NCI-H510A (cell line): ENCODE measurements around the gene NAA38.

Experiments used
- DNase-seq: peaks from one replicate; lab custom pipeline; 2025; lab: John Stamatoyannopoulos, UW

NAA38 gene

DNA sequence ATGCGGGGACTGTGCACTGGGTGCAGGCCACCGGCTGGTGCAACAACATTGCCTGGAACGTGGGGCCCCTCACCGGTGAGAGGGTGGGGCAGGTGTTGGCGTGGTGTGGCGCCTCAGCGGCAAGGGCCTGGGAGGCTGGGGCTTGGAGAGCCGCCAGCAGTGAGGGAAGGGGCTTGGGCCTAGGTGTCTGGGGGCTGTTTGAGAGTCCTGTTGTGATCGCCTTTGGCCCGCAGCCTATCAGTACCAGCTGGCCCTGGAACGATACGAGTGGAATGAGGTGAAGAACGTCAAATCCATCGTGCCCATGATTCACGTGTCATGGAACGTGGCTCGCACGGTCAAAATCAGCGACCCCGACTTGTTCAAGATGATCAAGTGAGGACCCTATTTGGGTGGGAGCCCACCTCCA lies 5.1 kb downstream of the NAA38 start:
- no peak for DNase-seq

DNA sequence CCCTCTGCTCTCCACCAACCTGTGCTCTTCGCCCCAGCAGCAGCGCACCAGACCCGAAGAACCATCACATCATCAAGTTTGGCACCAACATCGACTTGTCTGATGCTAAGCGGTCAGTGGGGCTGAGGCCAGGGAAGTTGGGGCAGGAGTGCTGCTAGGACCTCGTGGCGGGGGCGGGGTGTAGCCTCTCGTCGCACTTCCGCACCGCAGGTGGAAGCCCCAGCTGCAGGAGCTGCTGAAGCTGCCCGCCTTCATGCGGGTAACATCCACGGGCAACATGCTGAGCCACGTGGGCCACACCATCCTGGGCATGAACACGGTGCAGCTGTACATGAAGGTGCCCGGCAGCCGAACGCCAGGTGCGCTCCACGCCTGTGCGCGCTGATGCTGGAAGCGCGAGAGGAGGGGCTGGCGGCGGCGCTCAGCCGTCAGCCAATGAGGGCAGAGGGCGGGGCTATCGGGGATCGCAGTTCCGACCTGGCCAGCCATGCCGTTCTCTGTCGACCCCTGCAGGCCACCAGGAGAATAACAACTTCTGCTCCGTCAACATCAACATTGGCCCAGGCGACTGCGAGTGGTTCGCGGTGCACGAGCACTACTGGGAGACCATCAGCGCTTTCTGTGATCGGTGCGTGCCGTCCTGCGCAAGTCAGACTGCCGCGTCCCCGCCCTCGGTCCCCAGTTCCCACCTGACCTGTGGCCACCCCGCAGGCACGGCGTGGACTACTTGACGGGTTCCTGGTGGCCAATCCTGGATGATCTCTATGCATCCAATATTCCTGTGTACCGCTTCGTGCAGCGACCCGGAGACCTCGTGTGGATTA lies 5.7 kb downstream of the NAA38 start:
- DNase-seq: no peak

DNA sequence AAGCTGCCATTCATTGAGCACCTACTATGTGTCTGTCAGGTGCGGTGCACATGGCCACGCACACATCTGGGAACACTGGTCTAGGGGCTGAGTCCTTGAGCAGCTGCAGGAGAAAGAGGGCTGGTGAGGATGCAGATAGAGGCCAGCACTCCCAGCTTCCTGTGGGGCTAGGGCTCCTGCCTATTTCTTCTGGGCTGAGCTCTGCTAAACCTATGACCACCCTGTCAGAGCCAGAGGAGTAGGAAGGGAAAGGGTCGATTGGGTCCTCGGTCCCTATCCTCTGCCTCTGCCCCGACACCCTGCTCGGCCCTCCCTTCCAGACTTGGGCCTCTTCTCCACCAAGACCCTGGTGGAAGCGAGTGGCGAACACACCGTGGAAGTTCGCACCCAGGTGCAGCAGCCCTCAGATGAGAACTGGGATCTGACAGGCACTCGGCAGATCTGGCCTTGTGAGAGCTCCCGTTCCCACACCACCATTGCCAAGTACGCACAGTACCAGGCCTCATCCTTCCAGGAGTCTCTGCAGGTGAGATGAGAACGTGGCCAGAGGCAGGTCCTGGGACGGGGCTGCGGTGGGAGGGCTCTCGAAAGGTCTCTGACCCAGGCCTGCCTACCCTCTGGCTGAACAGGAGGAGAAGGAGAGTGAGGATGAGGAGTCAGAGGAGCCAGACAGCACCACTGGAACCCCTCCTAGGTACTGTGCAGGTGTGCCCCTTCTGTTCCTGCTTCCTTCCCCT lies 6.5 kb downstream of the NAA38 start:
- no peak for DNase-seq

DNA sequence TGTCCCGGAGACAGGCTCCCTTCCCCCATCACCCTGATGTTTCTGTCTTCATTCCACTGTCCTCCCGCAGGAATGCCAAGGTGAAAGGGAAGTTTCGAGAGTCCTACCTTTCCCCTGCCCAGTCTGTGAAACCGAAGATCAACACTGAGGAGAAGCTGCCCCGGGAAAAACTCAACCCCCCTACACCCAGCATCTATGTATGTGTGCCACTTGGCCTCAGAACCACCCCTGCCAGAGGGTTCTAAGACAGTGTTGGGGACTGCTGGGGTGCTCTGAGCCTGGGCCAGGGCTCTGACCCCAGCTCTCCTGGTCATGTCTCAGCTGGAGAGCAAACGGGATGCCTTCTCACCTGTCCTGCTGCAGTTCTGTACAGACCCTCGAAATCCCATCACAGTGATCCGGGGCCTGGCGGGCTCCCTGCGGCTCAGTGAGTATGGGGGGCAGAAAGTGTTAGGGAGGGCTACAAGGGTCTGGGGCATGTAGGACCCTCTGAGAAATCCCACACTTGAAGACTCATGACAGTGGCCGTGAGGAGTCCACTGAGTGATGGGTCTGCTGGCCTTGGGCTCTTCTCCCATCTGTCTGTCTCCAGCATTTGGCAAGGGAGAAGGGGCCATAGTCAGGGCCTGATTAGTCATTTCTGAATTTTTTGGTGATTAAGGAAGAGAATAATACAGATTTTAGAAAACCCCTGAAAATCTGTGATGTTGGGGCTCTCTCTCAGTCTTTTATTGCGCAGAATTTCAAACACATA lies 7.4 kb downstream of the NAA38 start:
- no peak for DNase-seq

DNA sequence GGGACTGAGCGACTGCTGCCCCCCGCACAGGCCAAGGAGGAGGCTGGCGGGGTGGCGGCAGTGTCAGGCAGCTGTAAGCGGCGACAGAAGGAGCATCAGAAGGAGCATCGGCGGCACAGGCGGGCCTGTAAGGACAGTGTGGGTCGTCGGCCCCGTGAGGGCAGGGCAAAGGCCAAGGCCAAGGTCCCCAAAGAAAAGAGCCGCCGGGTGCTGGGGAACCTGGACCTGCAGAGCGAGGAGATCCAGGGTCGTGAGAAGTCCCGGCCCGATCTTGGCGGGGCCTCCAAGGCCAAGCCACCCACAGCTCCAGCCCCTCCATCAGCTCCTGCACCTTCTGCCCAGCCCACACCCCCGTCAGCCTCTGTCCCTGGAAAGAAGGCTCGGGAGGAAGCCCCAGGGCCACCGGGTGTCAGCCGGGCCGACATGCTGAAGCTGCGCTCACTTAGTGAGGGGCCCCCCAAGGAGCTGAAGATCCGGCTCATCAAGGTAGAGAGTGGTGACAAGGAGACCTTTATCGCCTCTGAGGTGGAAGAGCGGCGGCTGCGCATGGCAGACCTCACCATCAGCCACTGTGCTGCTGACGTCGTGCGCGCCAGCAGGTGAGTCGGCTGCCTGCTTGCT lies 8.1 kb downstream of the NAA38 start:
- no peak for DNase-seq

DNA sequence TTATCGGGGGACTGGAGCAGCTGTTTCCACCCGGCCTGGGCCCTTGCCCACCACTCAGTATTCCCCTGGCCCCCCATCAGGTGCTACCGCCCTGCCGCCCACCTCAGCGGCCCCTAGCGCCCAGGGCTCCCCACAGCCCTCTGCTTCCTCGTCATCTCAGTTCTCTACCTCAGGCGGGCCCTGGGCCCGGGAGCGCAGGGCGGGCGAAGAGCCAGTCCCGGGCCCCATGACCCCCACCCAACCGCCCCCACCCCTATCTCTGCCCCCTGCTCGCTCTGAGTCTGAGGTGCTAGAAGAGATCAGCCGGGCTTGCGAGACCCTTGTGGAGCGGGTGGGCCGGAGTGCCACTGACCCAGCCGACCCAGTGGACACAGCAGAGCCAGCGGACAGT lies 8.6 kb downstream of the NAA38 start:
- no peak for DNase-seq

DNA sequence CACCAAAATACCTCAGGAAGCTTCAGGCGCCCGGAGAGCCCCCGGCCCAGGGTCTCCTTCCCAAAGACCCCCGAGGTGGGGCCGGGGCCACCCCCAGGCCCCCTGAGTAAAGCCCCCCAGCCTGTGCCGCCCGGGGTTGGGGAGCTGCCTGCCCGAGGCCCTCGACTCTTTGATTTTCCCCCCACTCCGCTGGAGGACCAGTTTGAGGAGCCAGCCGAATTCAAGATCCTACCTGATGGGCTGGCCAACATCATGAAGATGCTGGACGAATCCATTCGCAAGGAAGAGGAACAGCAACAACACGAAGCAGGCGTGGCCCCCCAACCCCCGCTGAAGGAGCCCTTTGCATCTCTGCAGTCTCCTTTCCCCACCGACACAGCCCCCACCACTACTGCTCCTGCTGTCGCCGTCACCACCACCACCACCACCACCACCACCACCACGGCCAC lies 9.2 kb downstream of the NAA38 start:
- DNase-seq: no peak

DNA sequence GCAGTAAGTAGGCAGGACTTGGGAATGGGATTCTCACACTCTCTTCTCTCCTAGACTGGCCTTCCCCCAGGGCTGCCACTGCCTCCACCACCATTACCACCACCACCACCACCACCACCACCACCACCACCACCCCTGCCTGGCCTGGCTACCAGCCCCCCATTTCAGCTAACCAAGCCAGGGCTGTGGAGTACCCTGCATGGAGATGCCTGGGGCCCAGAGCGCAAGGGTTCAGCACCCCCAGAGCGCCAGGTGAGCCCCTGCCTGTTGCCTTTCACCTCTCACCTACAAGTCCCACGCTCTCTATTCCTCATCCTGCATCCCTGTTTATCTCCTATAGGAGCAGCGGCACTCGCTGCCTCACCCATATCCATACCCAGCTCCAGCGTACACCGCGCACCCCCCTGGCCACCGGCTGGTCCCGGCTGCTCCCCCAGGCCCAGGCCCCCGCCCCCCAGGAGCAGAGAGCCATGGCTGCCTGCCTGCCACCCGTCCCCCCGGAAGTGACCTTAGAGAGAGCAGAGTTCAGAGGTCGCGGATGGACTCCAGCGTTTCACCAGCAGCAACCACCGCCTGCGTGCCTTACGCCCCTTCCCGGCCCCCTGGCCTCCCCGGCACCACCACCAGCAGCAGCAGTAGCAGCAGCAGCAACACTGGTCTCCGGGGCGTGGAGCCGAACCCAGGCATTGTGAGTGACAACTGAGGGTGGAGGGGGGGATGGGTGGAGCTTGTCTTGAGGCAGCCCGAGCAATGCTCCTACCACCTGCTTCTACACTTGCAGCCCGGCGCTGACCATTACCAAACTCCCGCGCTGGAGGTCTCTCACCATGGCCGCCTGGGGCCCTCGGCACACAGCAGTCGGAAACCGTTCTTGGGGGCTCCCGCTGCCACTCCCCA lies 10.3 kb downstream of the NAA38 start:
- DNase-seq: no peak

DNA sequence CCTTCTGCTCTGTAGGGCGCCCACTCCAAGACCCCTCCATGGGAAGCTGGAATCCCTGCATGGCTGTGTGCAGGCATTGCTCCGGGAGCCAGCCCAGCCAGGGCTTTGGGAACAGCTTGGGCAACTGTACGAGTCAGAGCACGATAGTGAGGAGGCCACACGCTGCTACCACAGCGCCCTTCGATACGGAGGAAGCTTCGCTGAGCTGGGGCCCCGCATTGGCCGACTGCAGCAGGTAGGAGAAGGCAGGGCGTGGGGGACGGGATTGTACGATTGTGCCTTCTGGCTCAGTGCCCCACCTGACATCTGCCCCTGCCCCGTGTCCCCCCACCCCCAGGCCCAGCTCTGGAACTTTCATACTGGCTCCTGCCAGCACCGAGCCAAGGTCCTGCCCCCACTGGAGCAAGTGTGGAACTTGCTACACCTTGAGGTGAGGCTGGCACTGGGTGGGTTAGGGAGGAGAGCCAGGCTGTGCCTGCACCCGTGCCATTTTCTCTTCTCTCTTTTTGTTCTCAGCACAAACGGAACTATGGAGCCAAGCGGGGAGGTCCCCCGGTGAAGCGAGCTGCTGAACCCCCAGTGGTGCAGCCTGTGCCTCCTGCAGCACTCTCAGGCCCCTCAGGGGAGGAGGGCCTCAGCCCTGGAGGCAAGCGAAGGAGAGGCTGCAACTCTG lies 11.2 kb downstream of the NAA38 start:
- DNase-seq: no peak

DNA sequence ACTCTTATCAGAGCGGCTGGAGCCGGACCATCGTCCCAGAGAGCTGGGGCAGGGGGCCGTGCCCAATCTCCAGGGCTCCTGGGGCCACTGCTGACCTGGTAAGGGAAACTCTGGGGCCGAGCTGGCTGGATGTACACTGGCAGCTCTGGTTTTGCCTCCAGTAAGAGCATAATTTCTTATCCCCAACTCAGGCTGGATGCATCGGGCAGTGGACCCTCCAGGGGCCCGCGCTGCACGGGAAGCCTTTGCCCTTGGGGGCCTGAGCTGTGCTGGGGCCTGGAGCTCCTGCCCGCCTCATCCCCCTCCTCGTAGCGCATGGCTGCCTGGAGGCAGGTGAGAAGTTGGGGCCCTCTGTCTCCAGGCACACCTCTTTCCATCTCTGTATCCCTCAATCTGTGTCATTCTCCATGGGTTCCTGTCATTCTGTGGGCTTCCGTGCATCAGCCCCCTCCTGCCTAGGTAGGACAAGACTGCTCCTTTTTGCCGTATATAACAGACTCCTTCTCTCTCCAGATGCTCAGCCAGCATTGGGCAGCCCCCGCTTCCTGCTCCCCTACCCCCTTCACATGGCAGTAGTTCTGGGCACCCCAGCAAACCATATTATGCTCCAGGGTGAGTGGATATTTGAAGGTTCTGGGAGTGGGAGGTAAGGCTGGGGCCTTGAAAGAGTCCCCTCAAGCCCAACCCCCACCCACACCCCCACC lies 11.8 kb downstream of the NAA38 start:
- no peak for DNase-seq

DNA sequence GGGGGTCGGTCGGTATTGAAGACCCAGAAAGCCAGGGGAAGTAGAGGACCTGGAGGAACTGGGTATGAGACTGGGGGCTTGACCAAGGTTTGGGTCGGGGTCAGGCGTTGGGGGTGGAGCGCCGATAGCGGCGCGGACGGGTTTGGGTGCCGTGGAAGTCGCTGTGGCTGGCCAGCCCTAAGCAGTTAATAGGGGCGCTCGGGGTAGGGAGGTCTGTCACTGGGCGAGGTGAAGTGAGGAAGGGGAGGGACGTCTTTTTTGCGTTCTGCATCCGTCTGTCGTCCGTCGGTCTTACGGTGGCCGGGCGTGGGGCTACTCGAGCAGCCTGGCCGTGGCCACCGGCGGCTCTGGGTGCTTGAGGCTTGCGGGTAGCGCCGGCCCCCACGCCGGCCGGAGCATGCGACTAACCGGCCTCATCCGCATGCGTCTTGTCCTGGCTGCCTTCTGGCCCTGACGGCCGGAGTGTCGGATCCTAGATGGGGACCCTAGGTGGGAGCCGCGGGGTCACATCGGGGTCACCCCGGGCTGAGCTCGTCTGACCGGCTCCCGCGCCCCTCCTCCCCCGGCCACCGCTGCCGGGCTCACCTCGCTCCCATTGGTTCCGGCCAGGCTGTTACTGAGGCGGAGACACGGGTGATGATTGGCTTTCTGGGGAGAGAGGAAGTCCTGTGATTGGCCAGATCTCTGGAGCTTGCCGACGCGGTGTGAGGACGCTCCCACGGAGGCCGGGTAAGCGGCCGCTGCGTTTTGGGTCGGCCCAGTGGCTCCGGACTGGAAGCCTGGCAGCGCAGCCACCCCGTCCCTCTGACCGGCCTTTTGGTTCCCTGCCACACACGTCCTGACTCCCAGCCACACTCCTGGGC lies 12.8 kb downstream of the NAA38 start:
- DNase-seq: peak; percentile 87

DNA sequence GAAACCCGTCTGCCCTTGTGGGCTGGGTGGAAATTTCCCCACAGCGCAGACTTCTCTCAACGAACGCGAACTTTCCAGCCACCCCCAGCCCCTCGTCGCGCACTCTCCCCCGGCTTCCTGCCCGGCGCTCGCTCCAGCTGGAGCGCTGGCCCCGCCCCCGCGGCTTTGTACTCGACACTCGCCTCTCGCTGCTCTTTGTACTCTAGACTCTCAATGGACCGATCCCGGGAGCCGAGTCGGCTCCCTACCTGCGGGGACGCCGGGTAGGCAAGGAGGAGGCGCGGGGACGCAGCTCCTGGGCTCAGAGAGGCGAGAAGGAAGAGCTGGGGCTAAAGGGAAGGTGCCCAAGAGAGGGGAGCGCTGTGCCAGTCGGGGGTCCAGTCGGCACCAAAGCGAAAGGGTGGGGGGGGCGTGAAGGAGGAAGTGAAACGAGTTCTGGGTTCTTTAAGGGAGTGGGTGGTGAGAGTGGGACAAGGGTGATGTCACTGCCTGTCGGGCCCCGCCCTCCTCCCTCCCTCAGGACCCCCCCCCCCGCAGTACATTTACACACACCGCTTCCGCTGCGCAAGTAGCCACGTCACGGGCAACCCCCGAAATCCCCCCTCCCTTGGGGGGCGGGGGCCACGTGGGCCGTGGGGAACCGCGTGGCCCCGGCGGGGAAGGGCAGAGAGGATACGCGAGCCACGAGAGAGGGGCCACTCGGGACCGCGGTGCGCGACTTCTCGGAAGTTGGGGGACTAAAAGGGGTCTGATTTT lies 13.6 kb downstream of the NAA38 start:
- peak; percentile 88 for DNase-seq

DNA sequence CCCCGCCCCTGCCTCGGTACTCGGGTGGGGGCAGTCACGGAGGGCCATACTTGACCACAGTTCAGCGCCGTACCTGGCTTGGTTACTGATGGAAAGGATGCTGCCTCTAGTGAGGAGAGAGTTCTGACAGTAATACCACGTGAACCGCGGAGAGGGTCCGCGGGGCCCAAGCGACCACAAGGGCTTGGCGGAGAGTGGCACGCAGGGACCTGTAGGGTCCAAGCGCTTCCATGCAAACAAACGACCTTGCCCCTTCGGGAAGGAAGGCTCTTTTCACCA lies 14.2 kb downstream of the NAA38 start:
- DNase-seq: no peak

DNA sequence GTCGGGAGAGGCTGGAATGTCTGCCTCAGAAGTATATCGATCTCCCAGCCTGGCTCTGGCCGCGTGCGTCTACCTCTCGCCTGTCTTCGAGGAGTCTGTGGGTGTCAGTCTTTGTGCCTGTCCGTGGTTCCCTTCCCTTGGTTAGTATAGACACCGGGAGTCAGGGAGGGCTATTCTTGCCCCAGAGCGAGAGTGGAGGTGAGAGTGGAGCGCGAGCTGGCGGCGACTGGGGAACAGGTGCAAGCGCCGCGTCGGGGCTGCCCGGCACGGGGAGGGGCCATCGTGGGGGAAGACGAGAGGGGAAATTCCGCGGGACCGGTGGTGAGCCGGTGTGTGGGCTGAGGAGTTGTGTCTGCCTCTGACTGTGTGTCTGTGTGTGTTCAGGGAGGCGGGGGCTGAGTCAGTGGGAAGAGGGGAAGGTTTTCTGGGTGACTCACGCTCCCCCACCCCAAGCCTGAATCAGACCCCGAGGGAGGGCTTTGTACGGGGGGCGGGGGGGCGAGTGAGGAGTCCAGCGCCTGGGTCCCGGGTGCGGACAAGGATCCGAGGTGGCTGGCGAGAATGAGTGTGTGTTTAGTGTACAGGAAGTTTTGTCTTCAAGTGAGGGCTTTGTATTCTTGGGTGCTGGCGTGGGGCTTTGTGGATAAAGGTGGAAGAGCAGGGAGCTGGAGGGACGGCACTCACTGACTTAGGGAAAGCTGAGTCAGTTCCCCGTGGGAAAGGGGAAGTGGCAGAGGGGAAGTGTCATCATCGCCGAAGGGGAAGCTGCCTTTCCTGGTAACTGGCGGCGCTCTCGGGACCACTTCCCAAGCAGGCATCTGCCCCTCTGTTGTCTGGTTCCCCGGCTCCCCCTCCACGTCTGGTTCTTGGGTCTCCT lies 14.7 kb downstream of the NAA38 start:
- peak; percentile 47 for DNase-seq

DNA sequence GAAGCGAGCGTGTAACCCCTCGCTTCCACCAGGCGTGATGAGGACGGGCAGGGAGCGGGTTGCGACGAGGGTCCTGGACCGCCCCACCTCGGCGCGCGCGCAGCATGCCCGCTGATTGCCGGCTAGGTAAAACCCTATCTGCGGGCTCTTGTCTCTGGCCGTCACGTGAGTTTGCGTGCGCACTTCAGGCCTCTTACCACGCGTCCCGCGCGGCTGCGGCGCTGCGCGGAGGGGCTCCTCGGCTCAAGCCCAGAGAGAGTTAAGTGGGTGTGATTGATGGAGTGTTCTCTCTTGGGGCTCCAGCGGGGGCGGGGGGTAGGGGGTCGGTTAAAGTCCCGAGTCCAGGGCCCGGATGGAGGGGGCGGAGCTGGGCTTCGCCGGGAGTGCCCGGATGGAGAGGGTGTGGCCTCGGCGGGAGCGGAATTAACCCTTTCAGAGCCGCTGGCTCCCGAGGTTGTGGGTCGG lies 15.4 kb downstream of the NAA38 start:
- DNase-seq: peak; percentile 74

DNA sequence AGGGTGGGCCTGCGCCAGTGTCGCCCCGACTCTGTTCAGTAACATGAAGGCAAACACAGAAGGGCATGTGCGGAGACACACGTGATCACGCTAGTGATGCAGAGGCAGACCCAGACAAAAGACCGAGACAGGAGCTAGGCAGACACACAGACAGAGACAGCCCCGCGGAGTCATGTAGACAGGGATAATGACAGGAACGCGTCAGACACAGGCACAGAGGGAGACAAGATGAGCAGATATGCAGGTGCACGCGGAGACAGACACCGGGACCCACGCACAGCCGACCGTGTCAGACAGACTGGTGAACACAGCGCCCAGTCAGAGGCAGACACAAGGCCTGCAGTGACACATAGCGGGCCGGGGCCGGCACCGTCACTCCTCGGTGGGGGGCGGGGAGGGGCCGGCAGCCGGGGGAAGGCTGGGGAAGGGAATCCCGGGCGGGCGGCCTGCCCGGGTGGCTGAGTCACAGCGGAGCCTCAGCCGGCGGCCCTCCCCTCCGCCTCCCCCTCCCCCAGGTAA lies 15.9 kb downstream of the NAA38 start:
- DNase-seq: peak; percentile 65

DNA sequence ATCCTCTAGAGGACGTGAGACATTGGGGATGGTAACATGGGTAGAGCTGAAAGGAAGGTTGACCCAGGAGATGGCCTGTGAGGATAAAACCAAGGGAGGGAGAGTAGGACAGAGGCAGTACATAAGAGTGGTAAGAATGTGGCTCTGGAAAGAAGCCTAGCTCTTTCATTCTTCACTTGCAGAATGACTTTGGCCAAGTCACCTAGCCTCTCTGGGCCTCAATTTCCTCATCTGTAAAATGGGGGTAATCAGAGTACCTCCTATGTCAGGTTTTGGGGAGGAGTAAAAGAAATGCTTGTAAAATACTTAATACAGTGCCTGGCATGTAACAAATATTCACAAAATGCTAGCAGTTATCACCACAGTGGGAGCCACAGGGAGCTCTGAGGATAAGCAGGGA lies 16.5 kb downstream of the NAA38 start:
- DNase-seq: no peak
